ENCODE measurements around the gene CDADC1. TPM values are rescaled to one million over a fixed set of nuclear protein-coding genes. Genes with fewer than 3 reads are reported as not detected.

CDADC1 gene
- total RNA-seq, 1 donor from 2014 or later, result 6.9 TPM

DNA sequence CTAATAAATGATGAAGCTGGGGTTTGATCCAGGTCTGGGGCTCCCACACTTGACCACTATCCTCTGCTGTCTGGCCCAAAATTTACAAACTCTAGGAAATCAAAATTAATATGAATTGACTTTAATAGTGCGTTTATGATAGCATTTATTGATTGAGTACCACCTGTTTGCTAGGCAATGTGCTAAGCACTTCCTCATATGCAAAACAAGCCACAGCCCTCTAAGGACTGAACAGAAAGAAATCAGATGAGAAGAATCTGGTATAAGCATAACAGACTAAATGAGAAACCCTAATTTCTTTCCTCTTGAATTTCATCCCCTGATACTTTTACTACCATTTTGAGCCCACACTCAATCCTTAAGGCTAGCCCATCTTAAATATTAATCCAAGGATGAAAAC is 34.2 kb upstream of the CDADC1 start:
- Histone ChIP-seq H3K4me3 (no peak overlapping the region), H3K27me3 (no peaks in the 10 kb centered on the region), H3K27ac (no peak overlapping the region), H3K4me1 (no peaks in the 10 kb centered on the region), H3K9me3 (no peaks in the 10 kb centered on the region), H3K36me3 (no peaks in the 10 kb centered on the region)
- TF ChIP-seq POLR2AphosphoS5 (IDR thresholded peaks at IDR 0.05; ENCODE audit: insufficient read depth in 1 of 2, low read depth in 1 of 2) (no peak), POLR2A (IDR thresholded peaks at IDR 0.05) (no peak), CTCF (IDR thresholded peaks at IDR 0.05) (no peak)
- no peak for DNase-seq (ENCODE audit: extremely low spot score in 2 of 2)
- intact Hi-C loops (cut with DNase I), result no loop called here

DNA sequence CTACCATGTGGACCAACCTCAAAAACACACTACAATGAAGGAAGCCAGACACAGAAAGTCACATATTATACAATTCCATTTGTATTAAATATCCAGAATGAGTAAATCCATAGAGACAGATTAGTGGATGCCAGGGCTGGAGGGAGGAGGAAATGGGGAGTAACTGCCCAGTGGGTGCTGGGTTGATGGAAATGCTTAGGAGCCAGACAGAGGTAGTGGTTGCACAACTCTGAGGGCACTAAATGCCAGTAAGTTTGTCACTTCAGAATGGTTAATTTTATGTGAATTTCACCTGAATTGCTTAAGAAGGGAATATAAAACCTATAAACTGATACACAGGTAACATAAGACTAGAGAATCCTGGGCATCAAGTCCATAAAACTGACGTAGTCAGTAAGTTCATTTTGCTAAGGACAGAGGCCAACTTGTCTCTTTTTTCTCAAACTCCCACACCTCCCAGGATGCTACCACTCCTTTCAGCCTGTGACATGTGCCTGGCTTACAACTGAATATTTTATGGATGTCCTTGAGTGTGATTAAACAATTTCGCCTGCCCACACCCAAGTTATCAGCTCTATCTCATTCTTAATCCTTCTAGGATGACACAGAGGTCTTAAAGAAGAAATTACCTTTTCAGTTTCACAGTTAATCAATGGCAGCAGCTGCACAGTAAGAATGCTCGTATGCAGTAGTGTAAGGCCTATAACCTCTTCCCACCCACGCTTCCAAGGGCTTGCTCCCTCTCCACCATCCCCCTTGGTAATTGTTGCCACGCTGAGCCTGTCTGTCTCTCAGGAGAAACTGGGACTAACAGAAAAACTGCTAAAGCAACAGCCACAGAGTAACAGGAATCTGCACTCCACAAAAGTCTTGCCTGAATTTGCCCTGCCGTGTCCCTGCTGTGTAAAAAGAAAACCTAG is 33.5 kb upstream of the CDADC1 start:
- Histone ChIP-seq H3K36me3 (no peaks in the 10 kb centered on the region), H3K4me3 (no peak overlapping the region), H3K4me1 (no peaks in the 10 kb centered on the region), H3K27me3 (peaks cover 2% of the 10 kb centered on the region), H3K9me3 (no peaks in the 10 kb centered on the region), H3K27ac (no peak overlapping the region)
- intact Hi-C loops (cut with DNase I), result no loop called here
- TF ChIP-seq POLR2A (IDR thresholded peaks at IDR 0.05) (no peak), POLR2AphosphoS5 (IDR thresholded peaks at IDR 0.05; ENCODE audit: insufficient read depth in 1 of 2, low read depth in 1 of 2) (no peak), CTCF (IDR thresholded peaks at IDR 0.05) (no peak)
- no peak for DNase-seq (ENCODE audit: extremely low spot score in 2 of 2)

- no peaks in the 10 kb centered on the region for H3K4me1 ChIP-seq
- H3K27ac ChIP-seq, result no peak overlapping the region
- H3K9me3 ChIP-seq, result no peaks in the 10 kb centered on the region
- intact Hi-C loops (cut with DNase I), result no loop called here
- H3K36me3 ChIP-seq, result no peaks in the 10 kb centered on the region
- no peak overlapping the region for H3K4me3 ChIP-seq
- H3K27me3 ChIP-seq, result peaks cover 4% of the 10 kb centered on the region
- TF ChIP-seq CTCF (IDR thresholded peaks at IDR 0.05) (no peak), POLR2A (IDR thresholded peaks at IDR 0.05) (no peak), POLR2AphosphoS5 (IDR thresholded peaks at IDR 0.05; ENCODE audit: insufficient read depth in 1 of 2, low read depth in 1 of 2) (peak in 1 of 2 donors; percentile 12)
- no peak for DNase-seq (ENCODE audit: extremely low spot score in 2 of 2)
Observed at GRCh38 chr13:49214917-49215376, 32.8 kb upstream of the CDADC1 start.

DNA sequence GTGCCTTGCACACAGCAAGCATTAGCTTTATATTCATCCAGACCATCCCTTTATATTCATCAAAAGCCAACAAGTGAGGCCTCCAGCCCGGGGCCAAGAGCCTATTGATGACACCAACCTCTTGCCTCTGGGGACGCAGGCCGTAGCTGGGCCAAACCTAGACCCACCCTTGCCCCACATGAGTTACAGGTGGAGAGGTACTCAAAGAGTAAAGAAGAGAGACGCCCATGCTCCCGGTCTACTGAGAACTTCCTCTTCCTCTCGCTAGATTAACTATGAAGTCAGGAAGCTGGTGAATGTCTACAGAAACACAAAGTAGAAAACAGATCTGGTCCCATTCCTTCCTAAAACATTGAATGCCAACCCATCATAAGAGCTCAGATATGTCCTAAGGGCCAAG is 31.4 kb upstream of the CDADC1 start:
- peaks cover 4% of the 10 kb centered on the region for H3K4me1 ChIP-seq
- intact Hi-C loops (cut with DNase I), result no loop called here
- DNase-seq (ENCODE audit: extremely low spot score in 2 of 2), result no peak
- TF ChIP-seq POLR2AphosphoS5 (IDR thresholded peaks at IDR 0.05; ENCODE audit: insufficient read depth in 1 of 2, low read depth in 1 of 2) (no peak), CTCF (IDR thresholded peaks at IDR 0.05) (no peak), POLR2A (IDR thresholded peaks at IDR 0.05) (no peak)
- no peaks in the 10 kb centered on the region for H3K9me3 ChIP-seq
- H3K36me3 ChIP-seq, result no peaks in the 10 kb centered on the region
- H3K4me3 ChIP-seq, result no peak overlapping the region
- peaks cover 15% of the 10 kb centered on the region for H3K27me3 ChIP-seq
- no peak overlapping the region for H3K27ac ChIP-seq

DNA sequence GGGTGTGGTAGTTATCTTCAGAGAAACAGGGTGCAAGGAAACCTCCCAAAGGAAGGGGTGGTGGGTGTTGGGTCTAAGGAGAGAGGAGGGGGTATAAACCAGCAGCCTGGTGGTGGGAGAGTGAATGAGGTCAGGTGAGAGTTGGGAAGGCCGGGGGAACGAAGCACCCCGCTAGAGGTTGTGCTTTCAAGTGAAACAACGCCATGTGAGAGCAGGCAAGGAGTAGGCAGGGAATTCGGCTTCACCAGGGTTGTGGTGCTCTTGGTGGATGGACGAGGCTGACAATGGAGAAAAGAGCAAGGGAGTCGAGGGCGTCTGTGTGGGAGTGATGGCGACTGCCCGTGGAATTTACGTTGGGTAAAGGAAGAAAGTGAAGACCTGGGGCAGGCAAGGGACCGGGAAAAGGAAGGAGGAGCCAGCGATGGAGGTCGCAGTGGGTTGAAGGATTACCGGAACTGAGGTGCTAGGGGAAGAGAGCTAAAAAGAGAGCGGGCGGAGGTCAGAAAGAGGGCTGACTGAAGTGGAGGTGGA is 29.7 kb upstream of the CDADC1 start:
- TF ChIP-seq CTCF (IDR thresholded peaks at IDR 0.05) (no peak), POLR2A (IDR thresholded peaks at IDR 0.05) (no peak), POLR2AphosphoS5 (IDR thresholded peaks at IDR 0.05; ENCODE audit: insufficient read depth in 1 of 2, low read depth in 1 of 2) (no peak)
- intact Hi-C loops (cut with DNase I), result no loop called here
- DNase-seq (ENCODE audit: extremely low spot score in 2 of 2), result no peak
- Histone ChIP-seq H3K4me3 (no peak overlapping the region), H3K9me3 (no peaks in the 10 kb centered on the region), H3K27ac (no peak overlapping the region), H3K27me3 (peaks cover 18% of the 10 kb centered on the region), H3K36me3 (no peaks in the 10 kb centered on the region), H3K4me1 (peaks cover 5% of the 10 kb centered on the region)

Data from vagina (tissue), 2 donors.